Activated T-cell treated with anti-CD3 and anti-CD28 coated beads, Interleukin-2, amount 50 U/mL, for 48 hours (primary cell): Measurements from ENCODE around the gene FBN3.
"Not testable (repeated sequence)": the region's sequence is repeated elsewhere in the genome, so short reads cannot be mapped to it uniquely, and the experiment has no call there.

Experiments
- DNase-seq, 2 experiments: peaks; one replicate each; pipeline ENCODE4 v3.0.0-alpha.2; 2020

The FBN3 gene

DNA sequence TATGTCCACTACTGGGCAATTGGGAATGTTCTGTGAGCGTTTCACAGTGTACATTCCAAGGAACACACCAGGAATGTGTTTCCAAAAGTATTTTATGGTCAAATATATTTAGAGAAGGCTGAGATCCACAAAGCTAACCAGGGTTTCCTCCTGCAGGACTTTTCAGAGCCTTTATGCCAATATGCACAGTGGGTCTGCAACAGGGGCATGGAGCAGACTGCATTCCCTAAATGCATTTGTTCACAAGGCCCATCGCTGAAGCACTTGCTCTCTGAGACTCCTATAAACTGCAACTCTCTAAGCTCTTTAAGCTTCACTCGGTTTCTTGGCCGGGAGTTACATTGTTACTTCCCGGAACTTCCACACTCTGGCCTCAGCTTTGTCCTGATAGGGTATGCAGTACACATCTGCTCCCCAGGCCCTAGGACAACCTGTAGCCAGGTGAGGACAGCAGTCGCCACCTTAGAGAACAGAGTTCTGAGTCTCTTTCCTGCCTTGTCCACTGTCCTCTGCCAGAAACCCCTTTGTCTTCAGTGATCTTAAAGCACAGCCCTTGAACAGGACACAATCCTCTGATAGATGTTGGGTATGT lies 33.5 kb downstream of the FBN3 start:
- no peak for DNase-seq

DNA sequence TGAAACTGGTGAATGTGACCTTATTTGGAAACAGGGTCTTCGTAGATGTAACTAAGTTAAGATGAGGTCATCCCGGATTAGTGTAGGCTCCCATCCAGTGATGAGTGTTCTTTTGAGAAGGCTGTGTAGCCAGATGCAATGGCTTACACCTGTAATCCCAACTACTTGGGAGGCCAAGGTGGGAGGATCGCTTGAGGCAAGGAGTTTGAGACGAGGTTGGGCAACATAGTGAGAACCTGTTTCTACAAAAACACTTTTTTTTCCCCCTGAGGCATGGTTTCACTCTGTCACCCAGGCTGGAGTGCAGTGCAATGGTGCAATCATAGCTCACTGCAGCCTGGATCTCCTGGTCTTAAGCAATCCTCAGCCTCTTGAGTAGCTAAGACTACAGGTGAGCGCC lies 36.4 kb downstream of the FBN3 start:
- no peak for DNase-seq

DNA sequence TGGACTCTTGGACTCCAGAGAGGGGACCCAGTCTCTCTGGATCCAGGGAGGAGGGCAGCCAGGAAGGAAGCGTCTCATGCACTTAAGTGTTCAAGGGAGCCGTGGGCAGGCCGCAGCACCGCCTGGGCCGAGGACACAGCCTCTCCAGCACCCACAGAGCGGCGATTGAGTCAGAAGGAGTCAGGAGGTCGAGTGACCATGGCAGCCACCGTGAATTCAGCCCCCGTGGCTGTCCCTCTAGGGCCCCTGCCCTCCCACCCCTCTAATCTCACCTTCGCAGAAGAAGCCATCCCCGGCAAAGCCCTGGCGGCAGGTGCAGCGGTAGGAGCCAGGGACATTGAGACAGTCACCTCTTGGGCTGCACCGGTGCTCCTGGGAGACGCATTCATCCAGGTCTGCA lies 38.0 kb downstream of the FBN3 start:
- no peak for DNase-seq

DNA sequence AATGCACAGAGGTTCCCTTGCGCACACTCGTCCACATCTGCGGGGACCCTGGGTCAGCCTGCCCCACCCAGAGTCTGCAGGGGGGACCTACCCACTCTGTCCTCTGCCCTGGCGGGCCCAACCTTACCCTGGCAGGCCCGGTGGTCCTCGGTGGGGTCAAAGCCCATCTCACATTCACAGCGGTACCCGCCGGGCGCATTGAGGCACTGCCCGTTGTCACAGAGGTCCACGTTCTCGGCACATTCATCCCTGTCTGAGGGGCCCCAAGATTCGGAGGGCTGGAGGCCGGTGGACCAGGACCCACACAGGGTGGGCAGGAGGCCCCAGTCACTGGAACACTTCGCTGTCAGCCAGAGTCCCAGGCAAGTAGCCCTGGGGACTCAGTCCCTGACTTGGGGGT lies 38.5 kb downstream of the FBN3 start:
- no peak for DNase-seq

DNA sequence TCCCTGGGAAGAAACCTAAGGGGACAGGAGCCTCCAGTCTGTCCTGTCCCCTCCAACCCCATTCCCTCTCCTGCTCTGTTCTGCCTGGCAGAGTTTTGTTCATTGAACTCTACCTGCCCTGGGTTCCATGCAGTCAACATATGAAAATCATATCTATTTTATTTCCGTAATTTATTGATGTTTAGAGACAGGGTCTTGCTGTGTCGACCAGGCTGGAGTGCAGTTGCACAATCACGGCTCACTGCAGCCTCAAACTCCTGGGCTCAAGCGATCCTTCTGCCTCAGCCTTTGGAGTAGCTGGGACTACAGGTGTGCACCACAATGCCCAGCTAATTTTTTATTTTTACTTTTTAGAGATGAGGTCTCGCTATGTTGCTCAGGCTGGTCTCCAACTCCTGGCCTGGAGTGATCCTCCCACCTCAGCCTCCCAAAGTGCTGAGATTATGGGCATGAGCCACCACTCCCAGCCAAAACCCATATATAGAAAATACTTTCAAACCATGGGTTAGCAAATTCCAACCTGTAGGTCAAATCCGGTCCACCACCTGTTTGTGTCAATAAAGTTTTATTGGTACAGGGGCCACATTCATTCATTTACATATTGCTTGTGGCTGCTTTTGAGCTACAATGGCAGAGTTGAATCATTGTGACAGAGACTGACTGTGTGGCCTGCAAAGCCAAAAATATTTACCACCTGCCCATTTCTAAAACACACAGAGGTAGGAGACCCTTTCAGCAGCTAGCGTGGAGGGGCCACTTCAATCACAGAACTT lies 39.3 kb downstream of the FBN3 start:
- DNase-seq: no peak

DNA sequence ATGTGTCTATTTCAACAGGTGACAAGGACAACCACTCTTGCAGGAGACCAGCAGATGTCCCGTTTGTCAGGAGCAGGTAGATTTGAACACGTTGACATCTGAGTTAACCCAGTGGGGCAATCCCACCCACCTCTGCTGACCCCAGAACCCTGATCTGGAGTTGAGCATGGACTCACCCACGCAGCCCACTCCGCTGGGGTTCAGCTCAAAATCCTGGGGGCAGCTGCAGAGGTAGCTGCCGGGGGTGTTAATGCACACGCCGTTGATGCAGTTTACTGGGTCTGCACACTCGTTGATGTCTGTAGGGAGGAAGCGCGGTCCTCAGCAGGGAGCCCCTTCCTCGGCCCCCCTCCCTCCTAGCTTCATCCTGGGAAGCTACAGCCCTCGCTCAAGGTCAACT lies 39.9 kb downstream of the FBN3 start:
- no peak for DNase-seq

DNA sequence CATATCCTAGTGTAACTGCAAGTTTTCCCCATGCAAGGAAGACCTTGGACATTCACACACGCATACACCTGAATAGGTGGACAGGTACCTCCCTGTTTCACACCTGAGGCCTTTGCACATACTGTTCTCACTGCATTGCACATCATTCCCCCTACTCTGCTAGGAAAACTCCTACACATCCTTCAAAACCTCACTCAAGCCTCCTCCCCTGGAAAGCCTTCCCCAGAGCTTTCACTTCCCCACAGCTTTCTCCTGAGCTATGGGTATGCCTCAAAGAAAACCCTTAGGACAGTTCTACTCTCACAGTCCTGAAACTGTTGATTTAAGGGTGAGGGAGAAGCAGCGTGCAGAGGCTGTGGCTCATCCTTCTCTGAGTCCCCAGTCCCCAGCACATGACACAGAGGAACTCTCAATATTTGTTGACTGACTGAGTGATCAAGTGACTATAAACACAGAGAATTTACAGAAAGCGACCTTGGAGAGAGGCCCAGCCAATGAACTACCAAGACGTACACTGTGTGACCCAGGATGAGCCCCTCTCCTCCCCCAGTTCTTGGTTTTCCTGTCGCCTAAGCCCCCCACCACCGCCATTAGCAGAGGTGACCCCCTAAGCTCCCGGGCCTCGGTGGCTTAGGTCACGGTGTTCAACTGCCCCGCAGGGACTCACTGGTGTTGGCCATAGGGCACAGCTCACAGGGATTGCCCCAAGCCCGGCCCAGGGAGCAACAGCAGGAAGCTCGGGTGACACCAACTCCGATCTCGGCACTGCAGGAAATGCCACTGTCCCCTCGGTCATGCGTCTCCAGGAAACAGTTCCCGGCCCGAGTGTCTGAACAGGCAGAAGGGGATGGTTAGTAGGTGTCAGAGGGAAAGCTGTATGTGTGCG lies 40.6 kb downstream of the FBN3 start:
- no peak for DNase-seq

DNA sequence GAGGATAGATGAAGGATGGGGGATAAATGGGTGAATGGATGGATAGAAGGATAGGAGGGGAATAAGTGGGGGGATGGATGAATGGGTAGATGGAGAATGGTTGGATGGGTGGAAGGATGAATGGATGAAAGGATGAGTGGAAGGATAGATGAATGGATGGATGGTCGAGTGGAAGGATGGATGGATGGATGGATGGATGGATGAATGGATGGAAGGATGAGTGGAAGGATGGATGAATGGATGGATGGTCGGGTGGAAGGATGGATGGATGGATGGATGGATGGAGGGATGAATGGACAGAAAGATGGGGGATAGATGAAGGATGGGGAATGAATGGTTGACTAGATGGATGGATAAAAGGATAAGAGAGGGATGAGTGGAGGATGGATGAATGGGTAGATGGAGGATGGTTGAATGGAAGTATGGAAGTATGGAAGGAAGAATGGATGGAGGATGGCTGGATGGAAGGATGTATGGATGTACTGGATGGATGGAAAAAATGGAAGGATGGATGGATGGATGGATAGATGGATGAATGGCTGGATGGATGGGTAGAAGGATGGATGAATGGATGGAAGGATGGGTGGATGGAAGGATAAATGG lies 42.0 kb downstream of the FBN3 start:
- DNase-seq: no peak

DNA sequence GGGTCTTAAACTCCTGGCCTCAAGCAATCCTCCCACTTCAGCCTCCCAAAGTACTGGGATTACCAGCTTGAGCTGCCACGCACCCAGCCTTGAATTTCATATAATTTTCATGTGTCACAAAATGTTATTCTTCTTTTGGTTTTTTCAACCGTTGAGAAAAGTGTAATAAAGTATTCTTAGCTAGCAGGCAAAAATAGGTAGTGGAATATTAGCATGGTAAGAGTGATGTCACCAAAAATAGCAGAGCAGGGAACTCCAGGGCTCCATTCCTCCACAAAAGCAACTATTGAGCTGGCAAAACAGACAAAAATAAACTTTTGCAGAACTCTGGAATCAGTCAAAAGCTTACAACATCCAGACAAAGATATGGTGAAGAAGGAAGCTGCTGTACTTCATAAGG lies 43.9 kb downstream of the FBN3 start:
- no peak for DNase-seq

DNA sequence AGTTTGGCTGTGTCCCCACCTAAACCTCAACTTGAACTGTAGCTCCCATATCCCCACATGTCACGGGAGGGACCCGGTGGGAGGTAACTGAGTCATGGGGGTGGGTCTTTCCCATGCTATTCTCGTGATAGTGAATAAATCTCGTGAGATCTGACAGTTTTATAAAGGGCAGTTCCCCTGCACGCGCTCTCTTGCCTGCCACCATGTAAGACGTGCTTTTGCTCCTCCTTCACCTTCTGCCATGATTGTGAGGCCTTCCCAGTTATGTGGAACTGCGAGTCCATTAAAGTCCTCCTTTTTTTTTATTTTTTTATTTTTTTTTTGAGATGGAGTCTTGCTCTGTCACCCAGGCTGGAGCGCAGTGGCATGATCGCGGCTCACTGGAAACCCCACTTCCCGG lies 47.5 kb downstream of the FBN3 start:
- DNase-seq: not testable (repeated sequence)

DNA sequence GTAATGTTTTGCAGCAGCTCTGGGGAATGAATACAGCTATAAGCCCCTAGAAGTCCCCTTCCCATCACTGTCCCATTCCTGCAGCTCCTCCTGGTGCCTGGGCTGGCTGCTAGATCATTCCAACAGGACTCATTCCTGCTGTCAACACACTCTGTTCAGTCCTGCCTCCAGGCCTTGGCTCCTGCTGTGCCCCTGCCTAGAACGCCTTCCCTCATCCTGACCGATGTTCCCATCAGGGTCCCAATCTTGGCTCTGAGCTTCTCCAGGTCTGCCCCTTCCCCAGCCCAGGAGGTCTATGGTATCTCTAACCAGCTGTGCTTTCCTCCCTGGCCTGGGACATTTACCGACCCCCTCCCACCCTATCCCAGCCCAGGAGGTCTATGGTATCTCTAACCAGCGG lies 48.1 kb downstream of the FBN3 start:
- DNase-seq: no peak

DNA sequence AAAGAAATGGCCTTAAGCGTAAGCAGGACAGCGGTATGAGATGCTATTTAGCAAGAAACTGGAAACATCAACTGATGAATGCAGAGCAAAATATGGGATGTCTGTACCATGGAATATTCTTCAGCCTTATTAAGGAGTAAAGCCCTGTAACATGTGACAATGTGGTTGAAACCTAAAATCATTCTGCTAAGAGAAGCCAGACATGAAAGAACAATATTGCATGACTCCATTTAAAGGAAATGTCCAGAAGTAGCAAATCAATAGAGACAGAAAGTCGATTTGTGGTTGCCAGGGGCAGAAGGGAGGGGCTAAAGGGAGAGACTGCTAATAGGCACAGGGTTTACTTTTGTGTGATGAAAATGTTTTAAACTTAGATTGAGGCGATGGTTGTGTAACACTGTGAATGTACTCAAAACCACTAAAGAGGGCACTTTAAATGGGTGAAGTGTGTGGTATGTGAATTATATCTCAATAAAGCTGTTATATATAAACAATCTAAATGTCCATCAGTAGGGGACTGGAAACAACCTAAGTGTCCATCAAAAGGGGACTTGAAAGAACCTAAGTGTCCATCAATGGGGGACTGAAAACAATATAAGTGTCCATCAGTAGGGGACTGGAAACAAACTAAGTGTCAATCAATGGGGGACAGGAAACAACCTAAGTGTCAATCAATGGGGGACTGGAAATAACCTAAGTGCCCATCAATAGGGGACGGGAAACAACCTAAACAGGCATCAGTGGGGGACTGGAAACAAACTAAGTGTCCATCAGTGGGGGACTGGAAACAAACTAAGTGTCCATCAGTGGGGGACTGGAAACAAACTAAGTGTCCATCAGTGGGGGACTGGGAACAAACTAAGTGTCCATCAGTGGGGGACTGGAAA lies 51.5 kb downstream of the FBN3 start:
- DNase-seq: no peak

DNA sequence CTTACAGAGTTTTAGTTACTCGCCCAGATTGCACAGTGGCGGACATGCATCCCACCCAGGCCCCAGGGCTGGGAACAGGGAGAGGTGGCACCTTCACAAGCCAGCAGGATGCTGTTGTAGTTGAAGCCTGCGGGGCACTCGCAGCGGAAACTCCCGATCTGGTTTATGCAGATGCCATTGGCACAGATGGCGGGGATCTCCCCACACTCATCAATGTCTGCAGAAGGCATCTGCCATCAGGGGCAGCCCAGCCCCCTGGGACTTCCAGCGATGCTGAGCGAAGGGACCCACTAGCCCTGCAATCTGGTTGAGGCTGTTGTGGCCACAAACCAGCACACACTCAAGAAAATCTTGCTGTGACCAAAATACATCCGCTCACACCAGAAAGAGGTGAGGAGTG lies 52.2 kb downstream of the FBN3 start:
- no peak for DNase-seq

DNA sequence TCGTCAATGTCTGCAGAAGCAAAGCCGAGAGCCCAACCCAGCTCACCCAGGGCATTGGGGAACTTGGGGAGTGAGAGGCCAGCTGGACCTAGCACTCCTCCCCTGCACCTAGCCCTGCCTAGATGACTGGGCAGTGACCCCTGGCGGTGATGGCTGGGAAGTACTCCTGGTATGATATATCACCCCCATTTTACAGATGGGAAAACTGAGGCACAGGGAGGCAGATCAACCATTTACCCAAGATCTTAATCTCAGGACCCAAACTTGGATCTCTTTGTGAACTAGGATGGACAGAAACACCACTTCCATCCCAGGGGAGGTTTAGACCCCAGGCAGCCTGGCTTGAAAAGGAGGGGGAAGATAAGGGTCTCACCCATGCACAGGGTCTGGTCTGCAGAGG lies 53.3 kb downstream of the FBN3 start:
- no peak for DNase-seq

DNA sequence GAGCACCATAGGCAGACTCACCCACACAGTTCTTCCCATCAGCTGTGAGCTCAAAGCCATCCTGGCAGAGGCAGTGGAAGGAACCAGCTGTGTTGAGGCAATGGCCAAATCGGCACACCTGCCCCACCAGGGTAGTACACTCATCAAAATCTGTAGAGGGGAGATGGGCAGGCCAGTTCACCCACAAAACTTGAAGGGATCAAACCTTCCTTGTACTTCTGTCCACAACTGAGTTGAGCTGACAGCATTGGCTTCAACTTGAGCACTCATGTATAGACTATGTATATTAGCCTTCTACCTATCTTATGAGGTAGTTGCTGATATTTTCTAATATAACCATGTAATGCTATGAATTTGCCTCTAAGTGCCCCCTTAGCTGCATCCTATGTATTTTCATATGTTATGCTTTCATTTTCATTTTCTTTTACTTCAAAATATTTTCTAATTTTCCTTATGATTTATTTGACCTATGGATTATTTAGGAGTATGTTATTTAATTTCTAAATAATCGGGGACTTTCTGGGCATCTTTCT lies 54.0 kb downstream of the FBN3 start:
- DNase-seq: no peak

DNA sequence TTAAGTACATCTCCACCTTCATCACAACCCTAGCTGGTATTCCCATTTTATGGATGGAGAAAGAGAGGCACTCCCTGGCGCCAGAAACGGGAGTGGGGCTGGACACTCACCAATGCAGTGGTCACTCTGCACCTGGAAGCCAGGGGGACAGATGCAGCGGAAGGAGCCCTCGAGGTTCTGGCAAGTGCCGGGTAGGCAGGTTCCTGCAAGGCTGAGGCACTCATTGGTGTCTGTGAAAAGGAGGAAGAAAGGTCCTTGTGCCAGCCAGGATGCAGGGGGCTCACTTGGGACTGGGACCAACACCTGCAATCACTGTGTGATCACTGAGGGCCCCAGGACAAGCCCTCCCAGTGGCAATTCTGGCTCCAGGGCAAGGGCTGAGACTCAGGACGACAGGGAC lies 55.1 kb downstream of the FBN3 start:
- DNase-seq: no peak

DNA sequence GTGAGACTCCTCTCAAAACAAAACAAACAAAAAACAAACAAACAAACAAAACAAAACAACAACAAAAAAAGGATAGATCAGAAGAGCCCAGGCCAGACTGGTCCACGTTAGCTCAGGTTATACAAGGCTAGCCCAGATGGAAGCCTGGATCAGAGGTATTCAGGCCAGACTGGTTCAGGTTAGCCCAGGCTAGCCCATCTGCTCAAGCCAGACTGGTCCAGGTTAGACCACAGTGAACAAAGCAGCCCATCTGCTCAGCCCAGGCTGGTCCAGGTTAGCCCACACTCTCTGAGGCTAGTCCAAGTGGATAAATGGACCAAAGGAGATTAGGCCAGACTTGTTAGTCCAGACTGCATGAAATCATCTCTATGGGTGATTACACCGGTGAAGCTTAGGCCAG lies 55.7 kb downstream of the FBN3 start:
- DNase-seq: no peak

DNA sequence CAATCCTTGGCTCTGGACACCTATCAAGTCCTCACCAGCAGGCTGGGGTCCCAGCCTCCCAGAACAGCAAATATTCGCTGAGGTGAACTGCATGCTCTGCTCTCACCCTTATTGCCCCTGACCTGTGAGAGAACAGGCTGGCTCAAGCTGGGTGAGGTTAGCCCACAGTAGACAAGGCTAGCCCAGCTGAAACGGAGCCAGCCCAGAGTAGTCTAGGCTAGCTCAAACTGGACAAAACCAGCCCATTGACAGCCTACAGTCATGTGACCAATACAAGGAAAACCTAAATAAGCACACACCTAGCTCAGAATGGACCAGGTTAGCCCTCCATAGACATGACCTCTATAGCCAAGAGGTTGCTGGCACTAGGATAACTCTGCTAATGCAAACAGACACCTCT lies 58.4 kb downstream of the FBN3 start:
- no peak for DNase-seq

DNA sequence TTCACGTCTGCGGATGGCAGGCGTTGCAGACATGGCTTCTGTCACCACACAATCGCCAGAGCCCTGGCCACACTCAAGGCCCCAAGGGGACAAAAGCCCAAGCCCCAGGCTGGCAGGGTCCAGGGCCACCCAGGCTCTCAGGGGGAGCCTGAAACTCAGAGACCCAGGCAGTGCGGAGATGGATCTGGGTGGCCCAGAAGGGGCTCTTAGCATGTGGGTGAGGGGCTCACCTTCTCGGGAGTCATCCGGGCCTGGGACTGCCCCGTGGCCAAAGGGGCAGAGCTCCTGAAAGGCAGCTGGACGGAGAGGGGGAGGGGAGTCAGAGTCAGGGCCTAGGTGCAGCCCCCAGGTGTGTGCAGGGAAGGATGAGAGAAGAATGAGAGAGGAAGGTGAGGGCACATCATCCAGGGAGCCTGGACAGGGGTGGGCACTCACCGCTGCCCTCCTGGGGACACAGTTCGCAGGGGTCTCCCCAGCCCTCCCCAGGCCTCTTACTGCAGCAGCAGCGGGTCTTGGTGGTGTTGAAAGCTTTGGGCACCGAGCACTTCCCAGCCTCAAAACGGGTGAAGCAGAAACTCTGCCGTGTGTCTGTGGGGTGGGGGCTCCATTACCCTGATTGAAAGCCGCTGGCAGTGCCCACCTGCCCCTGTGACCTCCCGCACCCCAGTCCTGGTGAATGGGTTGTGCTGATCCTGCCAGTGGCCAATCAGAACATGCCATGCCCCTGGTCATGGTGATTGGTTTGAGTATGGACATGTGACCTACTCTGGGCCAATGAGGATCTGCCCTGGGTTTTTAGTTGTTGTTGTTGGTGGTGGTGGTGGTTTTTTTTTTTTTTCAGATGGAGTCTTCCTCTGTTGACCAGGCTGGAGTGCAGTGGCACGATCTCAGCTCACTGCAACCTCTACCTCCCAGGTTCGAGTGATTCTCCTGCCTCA lies 59.5 kb downstream of the FBN3 start:
- no peak for DNase-seq

DNA sequence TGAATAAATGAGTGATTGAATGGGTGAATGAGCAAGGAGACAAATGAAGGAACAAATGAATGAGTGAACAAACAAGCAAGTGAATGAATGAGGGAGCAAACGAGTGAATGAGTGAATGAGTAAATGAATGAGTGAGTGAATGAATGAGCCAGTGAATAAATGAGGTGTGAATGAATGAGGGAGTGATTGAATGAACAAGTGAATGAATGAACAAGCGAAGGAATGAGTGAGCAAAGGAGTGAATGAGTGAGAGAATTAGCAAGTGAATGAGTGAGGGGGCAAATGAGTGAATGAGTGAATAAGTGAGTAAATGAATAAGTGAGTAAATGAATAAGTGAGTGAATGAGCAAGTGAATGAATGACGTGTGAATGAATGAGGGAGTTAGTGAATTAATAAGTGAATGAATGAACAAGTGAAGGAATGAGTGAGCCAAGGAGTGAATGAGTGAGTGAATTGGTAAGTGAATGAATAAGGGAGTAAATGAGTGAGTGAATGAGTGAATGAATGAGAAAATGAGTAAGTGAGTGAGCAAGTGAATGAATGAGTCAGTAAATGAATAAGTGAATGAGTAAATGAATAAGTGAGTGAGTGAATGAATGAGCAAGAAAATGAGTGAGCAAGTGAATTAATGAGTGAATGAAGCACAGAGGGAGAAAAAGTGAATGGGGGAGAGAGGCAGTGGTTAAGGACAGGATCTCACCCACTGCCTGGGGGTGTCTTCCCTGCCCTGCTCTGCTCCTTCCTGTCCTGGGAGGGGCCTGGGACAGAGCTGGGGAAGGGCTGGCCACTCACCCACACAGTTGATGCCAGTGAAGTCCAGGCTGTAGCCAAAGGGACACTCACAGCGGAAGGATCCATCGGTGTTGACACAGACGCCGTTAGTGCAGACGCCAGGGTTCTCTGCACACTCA lies 60.4 kb downstream of the FBN3 start:
- no peak for DNase-seq
